HG02981 (cell line): ENCODE data around the gene CLBA1.

Experiments used
- ATAC-seq: cut with Tn5 transposase; IDR thresholded peaks from one replicate; pipeline ENCODE4 v1.9.1; 2021; ENCODE audit warnings: mild to moderate bottlenecking, moderate library complexity; ENCODE audit not compliant: unreplicated experiment

Gene CLBA1

DNA sequence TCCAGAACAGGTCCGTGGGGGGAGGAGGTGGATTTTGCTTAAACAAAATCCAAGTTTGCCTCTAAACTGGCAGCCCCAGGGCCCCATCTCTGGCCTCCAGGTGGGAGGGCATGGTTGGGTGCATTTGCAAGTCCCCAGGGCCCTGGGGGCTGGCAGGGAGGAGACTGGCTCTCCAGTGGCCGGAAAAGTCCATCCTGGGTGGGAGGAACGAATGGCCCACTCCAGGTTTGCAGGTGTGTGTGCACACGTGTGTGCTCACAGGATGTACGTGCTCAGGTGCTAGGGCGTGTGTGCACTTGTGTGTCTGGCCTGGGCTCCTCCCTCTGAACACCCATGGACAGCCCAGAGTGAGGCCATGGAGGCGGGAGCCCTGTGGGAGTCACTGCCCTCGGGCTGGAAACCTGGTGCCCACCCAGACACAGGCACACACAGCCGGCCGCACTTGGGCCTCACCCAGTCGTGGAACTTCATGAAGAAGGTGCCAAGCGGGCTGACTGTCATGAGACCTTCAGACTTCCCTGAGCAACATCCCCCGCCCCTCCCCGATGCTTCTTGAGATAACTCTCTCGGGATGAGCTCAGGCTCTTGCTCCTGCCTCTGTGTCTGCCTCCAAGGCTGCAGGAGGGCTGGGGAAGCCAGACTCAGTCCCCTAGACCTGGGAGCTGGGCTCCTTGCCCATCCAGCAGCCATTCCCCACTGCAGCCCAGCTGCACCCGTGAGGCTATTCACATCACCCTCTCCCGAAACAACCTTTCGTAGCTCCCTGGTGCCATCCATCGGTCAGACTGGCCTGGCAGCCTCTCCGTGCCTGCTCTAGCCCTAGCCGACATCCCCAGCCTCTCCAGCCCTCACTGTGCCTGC is 16.8 kb upstream of the CLBA1 start:
- no peak for ATAC-seq

DNA sequence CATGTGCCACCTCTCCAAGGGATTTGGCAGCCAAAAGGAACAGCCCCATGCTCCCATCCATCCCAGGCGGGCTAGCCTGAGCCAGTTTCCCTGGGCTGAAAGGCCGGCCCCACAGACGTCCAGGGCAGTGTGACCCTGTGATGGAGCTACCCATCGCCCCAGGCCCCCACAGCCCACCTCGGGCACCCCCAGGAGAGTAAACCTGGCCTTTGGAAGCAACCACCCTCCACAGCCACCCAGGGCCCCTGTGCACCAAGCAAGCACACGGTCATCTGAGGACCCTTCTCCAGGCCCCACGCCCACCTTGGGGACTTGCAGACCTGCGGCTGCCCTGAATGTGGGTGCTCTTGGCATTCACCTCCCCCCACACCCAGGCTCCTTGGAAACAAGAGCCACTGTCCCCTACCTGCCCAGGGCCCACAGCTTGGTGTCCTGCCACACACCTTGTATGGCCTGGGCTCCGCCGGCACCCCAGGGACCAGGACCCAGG is 15.8 kb upstream of the CLBA1 start:
- ATAC-seq: no peak

DNA sequence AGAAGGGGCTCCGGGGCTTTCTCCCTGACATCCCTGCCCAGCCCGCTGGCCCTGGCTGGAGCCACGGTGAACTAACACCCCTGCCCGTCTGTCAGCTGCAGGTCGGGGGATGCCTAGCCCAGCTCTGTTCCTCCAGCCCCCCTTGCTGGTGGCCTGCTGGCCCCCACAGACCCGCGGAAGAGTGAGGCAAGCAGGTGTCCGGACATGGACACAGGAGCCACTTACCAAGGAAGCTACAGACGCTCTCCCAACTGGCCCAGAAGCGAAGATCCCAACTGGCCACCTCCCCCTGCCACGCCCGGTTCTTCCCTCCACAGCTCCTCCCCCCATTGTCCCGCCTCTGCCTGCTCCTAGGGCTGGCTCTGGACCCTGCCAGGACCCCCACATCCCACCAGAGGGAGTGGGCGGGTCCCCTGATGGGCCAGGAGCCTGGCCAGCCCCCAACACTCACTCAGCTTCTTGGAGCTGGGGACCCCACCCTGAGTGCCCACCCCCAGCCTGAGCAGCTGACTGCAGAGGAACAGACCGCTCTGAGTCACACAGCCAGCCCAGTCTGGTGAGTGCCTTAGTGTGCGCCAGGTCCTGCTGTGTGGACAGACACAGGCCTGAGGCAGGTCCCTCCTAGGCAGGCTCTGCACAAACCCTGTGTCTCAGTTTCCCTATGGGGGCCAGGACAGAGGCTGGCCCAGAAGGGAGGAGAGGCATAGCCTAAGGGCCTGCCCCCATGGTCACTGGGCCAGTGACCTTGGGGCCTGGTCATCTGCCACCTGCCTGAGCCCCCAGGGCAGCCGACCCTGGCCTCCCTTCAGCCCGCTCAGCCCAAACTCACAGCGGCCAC is 15.1 kb upstream of the CLBA1 start:
- ATAC-seq: no peak

DNA sequence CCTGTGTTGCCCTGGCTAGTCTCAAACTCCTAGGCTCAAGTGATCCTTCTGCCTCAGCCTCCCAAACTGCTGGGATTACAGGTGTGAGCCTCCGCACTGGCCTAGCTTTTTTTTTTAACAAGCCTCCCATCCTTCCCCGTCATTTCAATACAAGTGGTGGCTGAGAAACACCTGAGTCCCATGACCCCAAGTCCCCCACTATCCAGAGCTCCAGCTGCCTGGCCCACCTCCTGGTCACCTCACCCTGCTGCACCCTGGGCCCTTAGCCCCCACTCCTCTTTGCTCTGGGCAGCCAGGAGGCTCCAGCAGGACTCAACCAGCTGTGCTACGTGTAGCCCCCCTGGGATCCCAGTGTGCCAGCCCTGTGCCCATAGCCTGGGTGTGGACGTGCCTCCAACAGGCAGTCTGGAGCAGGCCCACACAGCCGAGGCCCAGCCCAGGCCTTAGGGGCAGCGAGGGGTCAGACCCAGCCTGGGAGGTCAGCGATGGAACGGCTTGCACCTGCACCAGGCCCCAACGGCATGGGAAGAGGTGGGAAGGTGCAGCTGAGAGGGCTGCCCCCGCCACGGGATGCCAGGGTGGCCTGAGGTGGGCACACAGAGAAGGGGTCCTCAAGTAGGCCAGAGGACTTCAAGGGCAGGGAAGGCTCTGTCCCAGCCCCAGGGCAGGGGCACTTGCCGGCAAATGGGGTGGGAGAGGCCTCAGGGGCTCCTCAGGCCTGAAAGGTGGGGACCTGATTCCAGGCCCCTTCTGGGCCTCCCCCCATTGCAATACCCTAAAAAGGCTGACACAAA is 13.9 kb upstream of the CLBA1 start:
- ATAC-seq: no peak

DNA sequence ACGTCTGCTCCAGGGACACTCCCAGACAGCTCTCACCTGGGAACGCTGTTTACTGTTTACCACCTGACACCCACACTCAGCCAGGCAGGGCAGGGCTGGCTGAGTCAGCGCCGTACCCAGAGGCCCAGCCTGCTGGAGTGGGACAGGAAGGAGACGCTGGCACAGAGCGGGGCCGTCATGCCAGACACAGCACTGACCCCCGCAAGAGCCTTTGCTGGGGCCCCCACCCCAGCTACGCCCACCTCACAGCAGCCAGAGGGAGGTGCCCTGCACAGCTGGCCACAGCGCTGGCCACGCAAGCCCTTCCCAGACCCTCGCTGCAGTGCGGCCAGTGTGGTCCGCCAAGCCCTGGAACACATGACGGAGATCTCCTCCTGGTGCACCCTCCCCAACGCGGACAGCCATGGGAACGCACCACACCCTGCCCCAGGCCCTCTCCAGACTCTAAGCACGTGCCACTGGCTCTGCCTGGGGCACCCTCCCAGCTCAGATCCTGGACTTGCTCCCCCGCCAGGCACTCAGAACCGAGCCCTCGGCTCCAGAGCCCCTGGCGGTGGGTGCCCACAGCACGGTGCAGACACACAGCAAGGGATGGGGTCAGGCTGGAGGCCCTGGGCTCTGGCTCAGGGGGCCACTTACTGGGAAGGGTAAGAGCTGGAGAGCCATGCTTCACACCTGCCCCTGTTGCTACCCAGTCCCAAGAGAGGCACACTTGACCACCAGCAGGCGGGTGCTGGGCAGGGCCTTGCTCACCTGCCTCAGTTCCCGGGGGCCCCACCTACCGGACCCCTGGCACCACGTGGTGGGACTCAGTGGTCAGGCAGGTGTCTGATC is 13.1 kb upstream of the CLBA1 start:
- no peak for ATAC-seq

DNA sequence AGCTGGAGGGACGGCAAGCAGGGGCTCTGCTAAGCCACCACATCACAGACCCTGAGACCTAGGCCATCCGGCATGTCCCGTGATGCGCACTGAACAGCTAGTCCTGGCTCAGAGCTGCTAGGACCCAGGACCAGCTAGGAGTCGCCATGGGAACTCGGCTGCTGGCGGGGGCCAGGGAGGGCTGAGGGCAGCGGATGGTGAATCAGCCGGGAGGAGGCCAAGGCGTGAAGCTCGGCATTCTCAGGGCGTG is 12.5 kb upstream of the CLBA1 start:
- ATAC-seq: no peak

DNA sequence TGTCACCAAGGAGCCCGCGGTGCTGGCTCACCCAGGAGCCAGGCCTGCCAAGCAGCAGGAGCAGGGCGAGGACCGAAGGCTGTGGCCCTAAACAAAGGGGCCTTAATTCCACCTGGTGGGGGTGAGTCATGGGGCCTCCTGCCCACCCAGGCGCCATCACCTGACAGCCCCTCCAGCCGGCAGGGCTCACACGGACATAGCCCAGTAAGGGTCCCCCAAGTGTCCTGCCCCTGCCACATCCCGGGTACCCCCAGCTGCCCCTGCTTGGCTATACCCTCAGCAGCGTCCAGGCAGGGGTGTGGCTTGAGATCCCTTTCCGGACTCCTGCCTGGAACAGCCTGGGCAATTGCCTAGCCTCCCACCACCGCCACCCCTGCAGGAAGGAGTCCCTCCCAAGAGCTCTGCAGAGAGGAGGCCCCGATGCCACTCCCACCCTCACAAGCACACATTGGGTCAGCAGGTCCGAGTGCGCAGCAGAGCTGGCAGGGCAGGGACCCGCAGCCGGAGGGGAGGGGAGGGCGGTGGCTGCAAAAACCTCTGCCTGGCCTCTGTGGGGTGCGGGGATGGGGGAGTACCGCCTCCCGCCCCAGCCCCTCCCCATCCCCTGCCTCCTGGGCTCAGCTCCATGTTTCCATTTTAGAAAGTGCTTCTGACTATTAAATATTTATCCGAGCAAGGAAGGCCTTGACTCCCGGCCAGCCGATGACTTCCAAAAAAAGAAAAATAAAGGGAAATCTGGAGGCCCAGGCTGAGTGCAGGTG is 12.0 kb upstream of the CLBA1 start:
- ATAC-seq: no peak

DNA sequence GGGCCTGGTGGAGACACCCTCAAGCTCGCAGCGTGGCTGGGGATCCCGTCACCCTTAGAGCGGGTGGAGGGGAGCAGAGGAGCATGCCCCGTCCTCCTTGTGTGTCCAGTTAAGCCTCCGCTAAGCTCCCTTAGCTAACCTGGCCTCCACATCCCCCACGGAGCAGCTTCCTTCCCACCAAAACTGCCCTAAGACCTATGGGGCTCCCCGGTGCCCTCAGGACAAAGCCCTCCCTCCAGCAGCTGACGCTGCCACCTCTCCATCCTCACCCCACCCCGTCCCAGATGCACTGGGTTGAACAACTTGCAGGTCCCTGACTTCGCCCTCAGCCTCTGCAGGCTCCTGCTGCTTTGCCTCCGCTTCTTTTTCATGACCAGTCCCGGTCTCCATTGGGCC is 11.4 kb upstream of the CLBA1 start:
- ATAC-seq: no peak

DNA sequence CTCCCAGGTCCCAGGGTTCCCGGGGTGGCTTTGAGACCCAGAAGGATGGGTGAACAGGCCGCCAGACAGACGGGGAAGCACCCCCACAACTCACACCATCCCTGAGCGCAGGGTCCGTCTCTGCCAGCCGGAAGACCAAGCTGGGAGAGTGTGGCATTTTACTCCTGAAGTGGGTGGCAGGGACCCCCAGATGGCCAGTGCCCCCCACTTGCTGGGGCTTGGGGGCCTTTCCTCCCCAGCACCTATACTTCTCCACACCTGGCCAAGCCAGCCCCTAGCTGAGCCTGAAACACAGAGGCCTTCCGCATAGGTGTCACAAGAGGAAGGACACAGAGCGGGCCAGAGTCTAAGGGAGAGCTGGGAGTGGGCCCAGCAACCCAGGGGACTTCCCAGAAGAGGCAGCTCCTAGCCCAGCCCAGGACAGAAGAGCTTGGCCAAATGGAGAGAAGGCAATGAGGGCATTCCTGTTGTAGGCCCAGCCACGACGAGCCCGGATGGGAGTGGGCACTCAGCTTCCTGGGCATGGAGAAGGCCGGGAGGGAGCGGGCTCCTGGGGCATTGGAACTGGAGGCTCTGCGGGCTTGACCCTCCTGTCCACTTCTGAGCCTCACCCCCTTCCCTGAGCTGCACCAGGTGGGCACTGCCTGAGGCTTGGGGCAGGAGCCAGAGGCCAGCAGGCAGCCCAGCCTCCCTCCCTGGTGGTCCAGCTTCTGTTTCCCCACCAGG is 10.8 kb upstream of the CLBA1 start:
- ATAC-seq: no peak

DNA sequence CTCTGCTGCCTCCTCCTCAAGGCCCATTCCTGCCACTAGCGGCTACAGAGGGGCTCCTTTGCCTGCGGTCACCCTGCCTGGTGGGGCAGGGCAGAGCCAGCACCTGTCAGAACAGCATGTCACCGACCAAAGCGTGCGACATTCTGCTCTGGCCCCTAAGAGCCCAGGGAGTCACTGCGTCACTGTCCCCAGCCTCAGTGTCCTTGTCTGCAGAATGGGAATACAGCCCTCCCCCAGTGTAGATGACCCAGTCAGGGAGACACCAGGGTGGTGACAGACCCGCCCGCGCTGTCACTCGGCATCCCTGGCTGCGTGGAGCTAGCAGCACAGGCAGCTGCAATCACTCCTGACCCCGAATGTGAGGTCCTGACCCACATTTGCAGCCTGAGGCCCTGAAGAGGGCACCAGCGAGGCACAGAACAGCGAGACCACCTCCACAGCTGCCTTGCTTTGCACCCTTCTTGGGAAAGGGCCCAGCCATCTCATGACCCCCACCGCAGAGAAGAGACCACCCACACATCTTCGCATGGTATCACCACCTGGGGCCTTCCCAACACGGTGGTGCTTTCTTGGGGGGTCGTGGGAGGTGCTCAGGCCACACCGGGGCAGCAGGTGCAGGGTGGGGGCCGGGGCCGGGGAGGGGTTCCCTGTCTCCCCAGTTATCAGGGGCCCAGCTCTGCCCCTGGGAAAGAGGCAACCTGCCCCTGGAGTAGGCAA is 9.9 kb upstream of the CLBA1 start:
- ATAC-seq: no peak

DNA sequence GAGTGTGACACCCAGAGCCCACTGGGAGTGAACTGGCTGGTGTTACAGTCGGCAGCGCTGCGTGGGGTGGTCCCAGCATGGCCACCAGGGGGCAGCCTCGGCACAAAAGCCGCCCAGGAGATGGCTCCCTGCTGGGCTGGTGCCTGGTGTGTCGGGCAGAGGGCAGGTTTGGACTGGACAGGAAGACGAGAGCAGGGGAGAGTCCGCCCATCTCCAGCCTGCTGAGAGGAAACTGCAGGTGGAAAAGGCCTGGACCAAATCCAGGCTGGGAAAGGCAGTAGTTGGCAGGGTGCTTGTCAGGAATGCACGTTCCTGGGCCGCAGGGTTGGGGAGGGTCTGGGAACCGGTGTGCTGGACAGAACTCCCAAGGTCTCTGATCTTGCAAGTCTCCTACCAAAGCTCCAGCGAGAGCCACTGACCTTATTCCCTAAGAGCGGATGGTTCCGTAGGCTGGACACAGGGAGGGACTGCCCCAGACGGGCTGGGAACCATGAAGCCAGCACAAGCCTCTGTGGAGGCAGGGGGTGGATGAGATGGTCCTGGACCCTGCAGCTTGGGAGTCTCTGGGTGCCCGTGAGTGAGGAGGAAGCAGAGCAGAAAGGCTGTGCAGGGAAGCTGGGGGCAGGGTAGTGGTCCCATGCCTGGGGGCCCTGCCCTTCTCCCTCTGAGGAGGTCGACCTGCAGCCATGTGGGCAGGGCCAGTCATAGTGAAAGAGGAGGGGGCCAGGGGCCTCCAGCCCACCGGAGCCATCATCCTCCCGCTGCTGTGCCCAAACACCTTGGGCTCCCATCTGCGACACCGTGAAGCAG is 9.2 kb upstream of the CLBA1 start:
- ATAC-seq: no peak

DNA sequence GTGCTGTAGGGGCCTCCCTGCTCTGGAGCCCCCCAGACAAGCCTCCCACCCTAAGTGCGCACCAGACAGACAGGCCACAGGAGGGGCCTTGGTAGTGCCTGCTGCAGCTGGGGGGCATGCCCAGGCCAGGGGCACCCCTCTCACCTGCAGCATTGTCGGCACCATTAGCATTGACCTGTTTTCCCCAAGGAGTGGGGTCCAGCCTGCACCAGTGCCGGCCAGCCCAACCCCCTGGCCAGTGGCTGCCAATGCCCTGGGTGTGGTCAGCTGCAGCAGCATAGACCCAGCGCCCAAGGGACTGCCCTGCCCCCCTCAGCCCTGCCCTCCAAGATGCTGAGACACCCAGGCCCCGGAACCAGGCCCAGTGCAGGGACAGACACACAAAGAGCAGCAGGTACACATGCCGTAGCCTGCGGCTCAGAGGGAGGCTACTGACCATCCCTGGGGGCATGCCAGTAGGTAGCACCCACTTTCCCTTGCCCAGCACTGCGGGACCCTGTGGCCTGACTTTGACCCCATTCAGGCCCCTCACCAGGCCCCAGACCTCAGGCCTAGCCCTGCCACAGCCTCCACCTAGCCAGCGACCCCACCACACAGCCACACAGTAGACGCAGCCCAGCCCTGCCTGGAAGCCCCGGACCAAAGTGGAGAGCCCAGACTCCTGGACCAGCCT is 8.4 kb upstream of the CLBA1 start:
- no peak for ATAC-seq

DNA sequence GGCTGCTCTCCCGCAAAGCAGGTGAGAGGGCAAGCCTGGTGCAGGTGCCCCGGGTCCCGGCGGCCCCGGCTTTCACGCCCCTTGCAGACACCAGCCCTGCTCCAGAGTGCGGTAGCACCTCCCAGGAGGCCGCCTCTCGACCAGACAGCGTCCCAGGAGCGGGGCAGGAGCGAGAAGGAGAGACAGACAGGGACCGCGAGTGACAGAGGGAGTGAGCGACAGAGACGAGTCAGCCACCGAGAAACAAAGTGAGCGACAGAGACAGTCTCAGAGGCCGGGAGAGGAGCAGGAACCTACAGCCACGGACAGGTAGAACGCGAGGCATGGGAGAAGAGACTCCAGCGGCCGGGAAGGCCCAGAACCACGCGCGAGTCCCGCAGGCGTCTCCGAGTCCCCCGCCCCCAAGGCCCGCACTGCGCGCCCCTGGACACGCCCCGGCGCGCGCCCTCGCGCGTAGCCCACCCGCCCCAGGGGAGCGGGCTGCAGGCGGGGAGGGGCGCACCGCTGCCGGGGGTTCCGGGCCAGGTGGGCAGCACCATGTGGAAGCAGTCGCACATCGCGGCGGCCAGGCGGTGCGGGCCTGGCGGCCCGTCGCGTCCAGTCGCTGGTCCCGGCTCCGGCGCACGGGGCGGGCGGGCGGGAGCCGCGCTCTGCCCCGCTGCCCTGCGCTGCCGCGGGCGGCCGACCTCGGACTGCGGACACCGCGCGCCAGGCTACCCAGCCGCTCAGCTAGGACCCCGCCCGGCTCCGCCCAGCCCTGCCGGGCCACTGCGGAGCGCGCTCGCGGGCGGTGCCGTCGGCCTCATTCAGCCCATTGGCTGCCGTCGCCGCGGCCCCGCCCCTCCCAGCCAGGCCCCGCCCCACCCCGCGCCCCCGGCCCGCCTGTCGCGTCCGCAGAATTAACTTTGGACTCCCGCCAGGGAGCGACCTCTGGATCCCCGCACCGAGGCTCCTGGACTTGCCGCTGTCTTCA is 7.6 kb upstream of the CLBA1 start, which contains the start of gene AHNAK2:
TSS of gene AHNAK2 (minus strand) at position 694 of the 973 bp plus-strand sequence. CDS start at position 557, 137 bp downstream.
- no peak for ATAC-seq

DNA sequence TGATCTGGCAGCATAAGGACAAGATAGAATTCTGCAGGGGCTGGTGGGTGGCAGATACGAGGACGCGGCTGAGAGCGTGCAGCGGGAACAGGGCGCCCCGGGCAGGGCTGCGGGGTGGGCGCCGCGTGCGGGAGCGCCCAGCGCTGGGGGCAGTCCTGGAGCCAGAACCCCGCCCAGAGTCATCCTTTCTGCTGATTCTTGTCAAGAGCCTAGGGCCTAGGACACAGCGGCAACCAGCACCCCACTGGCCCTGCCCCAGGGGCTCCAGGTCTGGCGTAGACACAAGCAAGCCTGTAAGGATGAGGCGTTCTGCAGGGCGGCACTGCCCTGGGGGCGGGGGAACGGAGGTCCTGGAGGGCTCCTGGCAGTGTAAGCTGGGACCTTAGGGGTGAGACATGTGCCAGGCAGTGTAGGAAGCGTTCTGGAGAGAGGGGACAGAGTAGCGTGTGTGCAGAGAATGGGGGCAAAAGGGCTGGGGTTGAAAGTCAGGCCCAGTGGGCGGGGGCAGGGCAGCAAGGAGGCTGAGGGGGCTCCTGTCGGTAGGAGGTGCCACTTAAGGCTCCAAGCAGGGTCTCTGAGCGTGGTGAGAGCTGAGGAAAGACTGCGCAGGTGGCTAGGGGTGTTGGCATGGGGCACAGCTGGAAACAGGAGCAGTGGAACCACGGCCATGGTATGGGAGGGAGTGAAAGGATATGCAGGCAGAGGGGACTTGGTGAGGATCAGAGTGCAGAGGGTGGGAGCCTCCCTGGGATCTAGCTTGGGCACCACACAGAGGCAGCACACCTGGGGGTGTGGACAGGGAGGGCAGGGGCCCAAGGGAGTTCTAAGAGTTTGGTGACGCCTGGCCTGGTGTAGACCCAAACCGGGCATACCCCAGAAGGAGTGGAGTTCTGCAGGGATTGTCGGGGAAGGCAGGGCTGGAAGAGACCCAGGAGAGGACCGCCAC is 6.6 kb upstream of the CLBA1 start:
- ATAC-seq: no peak
